ENCODE data around the gene CALCOCO1.
A peak's percentile ranks its signal among the peaks of the same experiment; 100 is the strongest.

The CALCOCO1 gene

GRCh38 chr12:53667080-53667479, 60.2 kb downstream of the CALCOCO1 start:
- Histone ChIP-seq H3K9me3 (ENCODE audit: severe bottlenecking) (no peaks in the 10 kb centered on the region), H3K4me1 (ENCODE audit: insufficient read depth, poor library complexity, severe bottlenecking) (no peaks in the 10 kb centered on the region), H3K27ac (ENCODE audit: poor library complexity, severe bottlenecking) (no peak overlapping the region), H3K36me3 (ENCODE audit: low read depth) (peaks cover 82% of the 10 kb centered on the region), H3K4me3 (ENCODE audit: severe bottlenecking) (no peak overlapping the region), H3K27me3 (ENCODE audit: insufficient read depth, poor library complexity, severe bottlenecking) (no peaks in the 10 kb centered on the region)
- TF ChIP-seq, protein P1, sequence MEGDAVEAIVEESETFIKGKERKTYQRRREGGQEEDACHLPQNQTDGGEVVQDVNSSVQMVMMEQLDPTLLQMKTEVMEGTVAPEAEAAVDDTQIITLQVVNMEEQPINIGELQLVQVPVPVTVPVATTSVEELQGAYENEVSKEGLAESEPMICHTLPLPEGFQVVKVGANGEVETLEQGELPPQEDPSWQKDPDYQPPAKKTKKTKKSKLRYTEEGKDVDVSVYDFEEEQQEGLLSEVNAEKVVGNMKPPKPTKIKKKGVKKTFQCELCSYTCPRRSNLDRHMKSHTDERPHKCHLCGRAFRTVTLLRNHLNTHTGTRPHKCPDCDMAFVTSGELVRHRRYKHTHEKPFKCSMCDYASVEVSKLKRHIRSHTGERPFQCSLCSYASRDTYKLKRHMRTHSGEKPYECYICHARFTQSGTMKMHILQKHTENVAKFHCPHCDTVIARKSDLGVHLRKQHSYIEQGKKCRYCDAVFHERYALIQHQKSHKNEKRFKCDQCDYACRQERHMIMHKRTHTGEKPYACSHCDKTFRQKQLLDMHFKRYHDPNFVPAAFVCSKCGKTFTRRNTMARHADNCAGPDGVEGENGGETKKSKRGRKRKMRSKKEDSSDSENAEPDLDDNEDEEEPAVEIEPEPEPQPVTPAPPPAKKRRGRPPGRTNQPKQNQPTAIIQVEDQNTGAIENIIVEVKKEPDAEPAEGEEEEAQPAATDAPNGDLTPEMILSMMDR (IDR thresholded peaks at IDR 0.05; ENCODE audit: poor library complexity, severe bottlenecking) = no peak
- DNase-seq (ENCODE audit: low spot score) (no peak), ATAC-seq (ENCODE audit: low read depth) (no peak)

GRCh38 chr12:53664936-53665335, 62.3 kb downstream of the CALCOCO1 start:
- no peak overlapping the region for H3K27ac ChIP-seq (ENCODE audit: poor library complexity, severe bottlenecking)
- ATAC-seq (ENCODE audit: low read depth) (no peak), DNase-seq (ENCODE audit: low spot score) (no peak)
- H3K4me3 ChIP-seq (ENCODE audit: severe bottlenecking) = no peak overlapping the region
- no peaks in the 10 kb centered on the region for H3K27me3 ChIP-seq (ENCODE audit: insufficient read depth, poor library complexity, severe bottlenecking)
- H3K9me3 ChIP-seq (ENCODE audit: severe bottlenecking) = no peaks in the 10 kb centered on the region
- H3K4me1 ChIP-seq (ENCODE audit: insufficient read depth, poor library complexity, severe bottlenecking) = no peaks in the 10 kb centered on the region
- peaks cover 60% of the 10 kb centered on the region for H3K36me3 ChIP-seq (ENCODE audit: low read depth)
- TF ChIP-seq, protein P1 (IDR thresholded peaks at IDR 0.05; ENCODE audit: poor library complexity, severe bottlenecking) = no peak

DNA sequence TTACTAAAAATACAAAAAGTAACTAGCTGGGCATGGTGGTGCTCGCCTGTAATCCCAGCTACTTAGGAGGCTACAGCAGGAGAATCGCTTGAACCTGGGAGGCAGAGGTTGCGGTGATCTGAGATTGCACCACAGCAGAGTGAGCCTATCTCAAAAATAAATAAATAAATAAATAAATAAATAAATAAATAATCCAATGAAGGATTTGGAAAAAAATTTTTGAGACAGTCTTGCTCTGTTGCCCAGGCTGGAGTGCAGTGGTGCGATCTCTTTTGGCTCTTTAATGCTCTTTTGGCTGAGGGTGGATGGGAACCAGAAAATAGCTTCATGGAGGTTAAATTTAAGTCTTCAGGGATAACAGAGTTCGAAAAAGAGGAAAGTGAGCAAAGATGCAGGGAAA, 63.1 kb downstream of the CALCOCO1 start:
- DNase-seq (ENCODE audit: low spot score) (no peak), ATAC-seq (ENCODE audit: low read depth) (no peak)
- Histone ChIP-seq H3K27ac (ENCODE audit: poor library complexity, severe bottlenecking) (no peak overlapping the region), H3K9me3 (ENCODE audit: severe bottlenecking) (no peaks in the 10 kb centered on the region), H3K36me3 (ENCODE audit: low read depth) (peaks cover 53% of the 10 kb centered on the region), H3K27me3 (ENCODE audit: insufficient read depth, poor library complexity, severe bottlenecking) (no peaks in the 10 kb centered on the region), H3K4me3 (ENCODE audit: severe bottlenecking) (no peak overlapping the region), H3K4me1 (ENCODE audit: insufficient read depth, poor library complexity, severe bottlenecking) (peaks cover 5% of the 10 kb centered on the region)
- TF ChIP-seq, protein P1 (IDR thresholded peaks at IDR 0.05; ENCODE audit: poor library complexity, severe bottlenecking) = no peak

DNA sequence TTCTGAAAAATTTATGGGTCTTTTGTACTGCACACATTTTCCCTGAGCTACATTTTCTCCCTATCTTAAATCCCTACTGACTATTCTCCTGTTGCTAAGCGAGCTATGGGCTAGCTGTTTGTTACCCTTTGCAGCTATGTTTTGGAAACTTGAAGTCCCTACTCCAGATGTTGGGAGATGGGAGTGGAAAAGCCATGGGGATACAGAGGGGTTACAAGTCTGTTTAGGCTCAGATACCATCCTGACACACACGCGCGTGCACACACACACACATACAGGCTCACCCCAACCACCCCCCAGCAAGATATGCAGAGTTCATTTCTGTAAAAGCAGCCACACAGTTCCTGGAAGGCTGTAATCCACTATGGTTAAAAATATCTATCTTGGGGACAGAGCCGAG, 67.2 kb downstream of the CALCOCO1 start:
- Histone ChIP-seq H3K4me3 (ENCODE audit: severe bottlenecking) (no peak overlapping the region), H3K27ac (ENCODE audit: poor library complexity, severe bottlenecking) (peak overlapping the region; percentile 65)
- ATAC-seq (ENCODE audit: low read depth) = no peak

DNA sequence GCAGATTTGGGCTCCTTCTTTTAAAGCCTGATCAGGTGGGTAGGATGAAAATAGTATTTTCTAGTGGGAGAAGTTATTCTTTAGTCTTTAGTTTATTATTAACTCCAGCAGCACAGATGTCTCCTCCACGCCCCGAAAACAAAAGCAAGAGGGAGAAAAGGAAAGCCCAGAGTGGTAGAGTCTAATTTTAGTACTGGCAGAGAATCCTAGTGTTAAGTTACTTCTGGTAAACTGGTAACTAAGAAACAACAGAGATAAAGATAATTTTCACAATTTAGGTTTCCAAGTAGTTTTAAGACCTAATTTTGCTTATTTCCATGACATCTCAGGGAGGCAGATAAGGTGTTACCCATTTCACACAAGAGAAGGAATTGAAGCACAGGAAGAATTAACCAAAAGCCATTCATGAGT, 67.7 kb downstream of the CALCOCO1 start:
- peaks cover 10% of the 10 kb centered on the region for H3K36me3 ChIP-seq (ENCODE audit: low read depth)
- no peak overlapping the region for H3K4me3 ChIP-seq (ENCODE audit: severe bottlenecking)
- no peak for DNase-seq (ENCODE audit: low spot score)
- no peaks in the 10 kb centered on the region for H3K9me3 ChIP-seq (ENCODE audit: severe bottlenecking)
- peaks cover 6% of the 10 kb centered on the region for H3K4me1 ChIP-seq (ENCODE audit: insufficient read depth, poor library complexity, severe bottlenecking)
- no peaks in the 10 kb centered on the region for H3K27me3 ChIP-seq (ENCODE audit: insufficient read depth, poor library complexity, severe bottlenecking)
- TF ChIP-seq, protein P1 (IDR thresholded peaks at IDR 0.05; ENCODE audit: poor library complexity, severe bottlenecking) = no peak
- ATAC-seq (ENCODE audit: low read depth) = no peak
- H3K27ac ChIP-seq (ENCODE audit: poor library complexity, severe bottlenecking) = peak overlapping the region; percentile 65

More for the DNA sequence above, 67.2 kb downstream of the CALCOCO1 start:
- DNase-seq (ENCODE audit: low spot score) = no peak
- TF ChIP-seq, protein P1 (IDR thresholded peaks at IDR 0.05; ENCODE audit: poor library complexity, severe bottlenecking) = no peak
- H3K9me3 ChIP-seq (ENCODE audit: severe bottlenecking) = no peaks in the 10 kb centered on the region
- H3K4me1 ChIP-seq (ENCODE audit: insufficient read depth, poor library complexity, severe bottlenecking) = peaks cover 6% of the 10 kb centered on the region
- no peaks in the 10 kb centered on the region for H3K27me3 ChIP-seq (ENCODE audit: insufficient read depth, poor library complexity, severe bottlenecking)
- peaks cover 15% of the 10 kb centered on the region for H3K36me3 ChIP-seq (ENCODE audit: low read depth)

Measured in RWPE2 (cell line).